H1 (cell line): ENCODE measurements around the gene KRT75. TPM values are rescaled to one million over a fixed set of nuclear protein-coding genes. Genes with fewer than 3 reads are reported as not detected.

Experiments used
- CTCF ChIA-PET: fragments of 300-600 bp; sonication (Branson Sonifier 250); formaldehyde crosslinking; loops from one replicate; lab custom pipeline; 2021; ENCODE audit not compliant: partially characterized antibody; lab: Charles Lee
- POLR2A ChIA-PET: fragments of 300-600 bp; sonication (Branson Sonifier 250); formaldehyde crosslinking; loops from one replicate; lab custom pipeline; 2021; ENCODE audit warnings: inconsistent platforms; ENCODE audit not compliant: partially characterized antibody; lab: Charles Lee
- DNase-seq, 2 experiments: peaks; one replicate each; pipeline versions ENCODE4 v3.0.0 to v3.0.0-alpha.2; 2010 to 2022; ENCODE audit warnings: low spot score in 2 of 2, low read depth in 1 of 2, mixed read lengths in 1 of 2
- FAIRE-seq: peaks from 2 replicates; lab custom pipeline; 2011; peaks lifted over from hg19 to GRCh38; lab: Jason Lieb, UNC
- H2AFZ ChIP-seq: 2 replicates; pipeline ENCODE4 v1.8.1; 2012; ENCODE audit warnings: low read length, inconsistent platforms
- H2AK5ac ChIP-seq: 2 replicates; pipeline ENCODE4 v1.6.1; 2013; ENCODE audit warnings: low read depth, low read length
- H2BK120ac ChIP-seq: replicated peaks from 2 replicates; pipeline ENCODE3; 2013; ENCODE audit warnings: low read depth, low read length, inconsistent platforms
- H2BK12ac ChIP-seq: 2 replicates; pipeline ENCODE4 v1.6.1; 2013; ENCODE audit warnings: low read depth, low read length
- H2BK15ac ChIP-seq: 2 replicates; pipeline ENCODE4 v1.6.1; 2013; ENCODE audit warnings: low read length
- H2BK20ac ChIP-seq: 2 replicates; pipeline ENCODE4 v1.6.1; 2013; ENCODE audit warnings: low read length
- H2BK5ac ChIP-seq: 2 replicates; pipeline ENCODE4 v1.6.1; 2013; ENCODE audit warnings: low read depth, low read length
- H3K14ac ChIP-seq: 2 replicates; pipeline ENCODE4 v1.6.1; 2013; ENCODE audit warnings: inconsistent platforms; ENCODE audit not compliant: insufficient read length
- H3K18ac ChIP-seq: 2 replicates; pipeline ENCODE4 v1.6.1; 2013; ENCODE audit warnings: low read length; ENCODE audit errors: extremely low read depth
- H3K23ac ChIP-seq: 2 replicates; pipeline ENCODE4 v1.6.1; 2013; ENCODE audit warnings: inconsistent platforms; ENCODE audit not compliant: insufficient read length
- H3K23me2 ChIP-seq: 2 replicates; pipeline ENCODE4 v1.6.1; 2013; ENCODE audit warnings: low read depth, low read length
- H3K27ac ChIP-seq: 2 replicates; pipeline ENCODE4 v1.6.1; 2011; ENCODE audit warnings: low read depth, low read length, inconsistent platforms
- H3K27me3 ChIP-seq, 4 experiments: replicated peaks in 1 of 4; 1 replicate in 1 of 4; 2 replicates in 3 of 4; pipeline versions ENCODE4 v1.6.1 to v1.8.1; 2011 to 2013; ENCODE audit warnings: low read length in 3 of 4, mild to moderate bottlenecking in 3 of 4, inconsistent platforms in 2 of 4, mixed read lengths in 2 of 4, moderate library complexity in 1 of 4; ENCODE audit not compliant: control insufficient read depth in 3 of 4, insufficient read depth in 3 of 4; ENCODE audit errors: extremely low read depth in 1 of 4
- H3K36me3 ChIP-seq, 4 experiments: 2 replicates each; pipeline versions ENCODE4 v1.6.1 to v1.8.1; 2011 to 2013; ENCODE audit warnings: mild to moderate bottlenecking in 4 of 4, low read length in 3 of 4, moderate library complexity in 2 of 4, control low read depth in 1 of 4, inconsistent platforms in 1 of 4; ENCODE audit not compliant: insufficient read depth in 4 of 4, control insufficient read depth in 2 of 4
- H3K4ac ChIP-seq: replicated peaks from 2 replicates; pipeline ENCODE3; 2013; ENCODE audit warnings: low read length, low read depth, mixed read lengths, inconsistent platforms; ENCODE audit not compliant: insufficient read length
- H3K4me1 ChIP-seq, 4 experiments: replicated peaks in 1 of 4; 1 replicate in 1 of 4; 2 replicates in 3 of 4; pipeline versions ENCODE4 v1.6.1 to v1.8.1; 2011 to 2013; ENCODE audit warnings: low read length in 3 of 4, inconsistent platforms in 2 of 4, mixed read lengths in 1 of 4; ENCODE audit not compliant: insufficient read depth in 4 of 4, control insufficient read depth in 3 of 4
- H3K4me2 ChIP-seq, 2 experiments: 2 replicates each; pipeline versions ENCODE4 v1.6.1 to v1.8.1; 2011 to 2013; ENCODE audit warnings: low read depth in 2 of 2, low read length in 2 of 2, control low read depth in 1 of 2, inconsistent platforms in 1 of 2, mild to moderate bottlenecking in 1 of 2; ENCODE audit not compliant: insufficient read depth in 1 of 2
- H3K4me3 ChIP-seq, 4 experiments: fragments of 200-600, 300-600 bp in 1 of 4; sonication (generic), shearing (Covaris generic), sonication (Bioruptor Twin) in 1 of 4; 2 replicates each; pipeline versions ENCODE4 v1.5.1 to v1.8.1; 2011 to 2016; ENCODE audit warnings: low read length in 4 of 4, low read depth in 3 of 4, control low read depth in 2 of 4, inconsistent platforms in 2 of 4, mild to moderate bottlenecking in 2 of 4, mixed read lengths in 1 of 4, moderate library complexity in 1 of 4; ENCODE audit not compliant: insufficient read depth in 2 of 4; ENCODE audit errors: extremely low read depth in 1 of 4
- H3K56ac ChIP-seq: replicated peaks from 2 replicates; pipeline ENCODE3; 2013; ENCODE audit warnings: low read depth, mild to moderate bottlenecking, mixed read lengths, low read length, inconsistent platforms; ENCODE audit not compliant: insufficient read length
- H3K79me1 ChIP-seq: 2 replicates; pipeline ENCODE4 v1.6.1; 2013; ENCODE audit warnings: low read depth, low read length, control low read depth
- H3K79me2 ChIP-seq, 2 experiments: 2 replicates each; pipeline versions ENCODE4 v1.6.1 to v1.8.1; 2012 to 2013; ENCODE audit warnings: low read length in 2 of 2, mild to moderate bottlenecking in 2 of 2, inconsistent platforms in 1 of 2; ENCODE audit not compliant: insufficient read depth in 2 of 2, control insufficient read depth in 1 of 2
- H3K9ac ChIP-seq, 4 experiments: replicated peaks in 1 of 4; 1 replicate in 1 of 4; 2 replicates in 3 of 4; pipeline versions ENCODE4 v1.6.1 to v1.8.1; 2011 to 2013; ENCODE audit warnings: low read depth in 3 of 4, low read length in 3 of 4, control low read depth in 2 of 4, mild to moderate bottlenecking in 2 of 4, moderate library complexity in 2 of 4, inconsistent platforms in 1 of 4; ENCODE audit errors: extremely low read depth in 1 of 4
- H3K9me3 ChIP-seq, 2 experiments: 2 replicates each; pipeline versions ENCODE4 v1.6.1 to v1.8.1; 2012 to 2013; ENCODE audit warnings: mild to moderate bottlenecking in 2 of 2, moderate library complexity in 2 of 2, control low read depth in 1 of 2, inconsistent platforms in 1 of 2, low read depth in 1 of 2, low read length in 1 of 2, mixed read lengths in 1 of 2; ENCODE audit not compliant: insufficient read depth in 2 of 2
- H4K20me1 ChIP-seq, 2 experiments: replicated peaks in 1 of 2; 2 replicates each; pipeline versions ENCODE3 to v1.8.1; 2011 to 2013; ENCODE audit warnings: inconsistent platforms in 2 of 2, low read length in 2 of 2, mild to moderate bottlenecking in 1 of 2; ENCODE audit not compliant: insufficient read depth in 2 of 2, control insufficient read depth in 1 of 2
- H4K5ac ChIP-seq: 2 replicates; pipeline ENCODE4 v1.6.1; 2013; ENCODE audit warnings: low read length, low read depth, mixed read lengths, inconsistent platforms; ENCODE audit not compliant: insufficient read length
- H4K8ac ChIP-seq: 2 replicates; pipeline ENCODE4 v1.8.0; 2013; ENCODE audit warnings: mild to moderate bottlenecking, moderate library complexity, low read length, inconsistent platforms; ENCODE audit not compliant: insufficient read depth; ENCODE audit errors: extremely low read depth
- H4K91ac ChIP-seq: replicated peaks from 2 replicates; pipeline ENCODE3; 2013; ENCODE audit warnings: low read length, mixed read lengths, inconsistent platforms; ENCODE audit not compliant: insufficient read length
- CHD2 ChIP-seq: IDR thresholded peaks from 2 replicates; pipeline ENCODE4 v1.6.1; 2012; ENCODE audit warnings: low read length, improper control_type of control experiment
- KDM1A ChIP-seq: fragments of 200-600, 300-600 bp; sonication (generic); IDR thresholded peaks from 2 replicates; pipeline ENCODE4 v1.7.1; 2016; ENCODE audit warnings: mild to moderate bottlenecking, low read length, borderline replicate concordance
- MAFK ChIP-seq: IDR thresholded peaks from 2 replicates; pipeline ENCODE4 v1.6.1; 2012; ENCODE audit warnings: low read depth, mild to moderate bottlenecking, improper control_type of control experiment, low read length
- USF2 ChIP-seq: IDR thresholded peaks from 2 replicates; pipeline ENCODE4 v1.6.1; 2011; ENCODE audit warnings: low read length, improper control_type of control experiment
- WGBS, 2 experiments: shearing (Covaris generic) in 1 of 2; methylation state at CpG; one replicate each; pipeline versions ENCODE4 v1.1.6 to v1.1.7; 2013 to 2015; ENCODE audit warnings: low lambda C conversion rate in 2 of 2, mixed read lengths in 2 of 2, inconsistent platforms in 1 of 2, low coverage in 1 of 2, missing lambda C conversion rate in 1 of 2; ENCODE audit not compliant: insufficient replicate concordance in 2 of 2, insufficient coverage in 1 of 2, insufficient read length in 1 of 2; ENCODE audit errors: extremely low coverage in 1 of 2, missing lambda C conversion rate in 1 of 2; 5-methylcytosine and 5-hydroxymethylcytosine counted together
- polyA plus RNA-seq, 7 experiments: library from polyadenylated mRNA; depleted of rRNA in 3 of 7; stranded (reverse) in 5 of 7; unstranded in 2 of 7; fragments of >200 nt in 5 of 7; fragments of 200-250 nt in 2 of 7; gene quantifications; 1 replicate in 5 of 7; 2 replicates in 1 of 7; 4 replicates in 1 of 7; pipeline versions ENCODE4 v1.2.1 to v1.2.3, GENCODE V29; 2011 to 2013; ENCODE audit warnings: missing spikeins in 2 of 7, mixed read lengths in 2 of 7
- total RNA-seq: library from RNA; stranded (reverse); fragmentation: NEBNext Ultra II Directional; extraction: Animal tissue kit (Norgen Biotek cat#: 25700); gene quantifications from 2 replicates; pipeline ENCODE4 v1.2.1, GENCODE V29; 2021

The KRT75 gene
- total and polyA plus RNA-seq, 2 of the 8 experiments (the other 6 are each of a cell fraction or from before 2014, with no cell fraction given), result not detected

GRCh38 chr12:52473768-52474167 is 39.6 kb upstream of the KRT75 start, which contains the start of gene KRT6C:
TSS of gene KRT6C (minus strand) at chr12:52473805. CDS start at chr12:52473737, 68 bp downstream.
- no peak within 1 kb of the TSS for H4K8ac ChIP-seq
- H3K14ac ChIP-seq, result no peak within 1 kb of the TSS
- no peak within 1 kb of the TSS for H3K4me2 ChIP-seq
- POLR2A ChIA-PET, result no interaction called here
- H4K5ac ChIP-seq, result no peak within 1 kb of the TSS
- CTCF ChIA-PET, result interaction anchor here (0.6 to 1.6 kb wide), 3 partner anchors 70 to 392 kb away, joined by 3 to 4 read pairs (median 4); no protein-coding TSS in a partner anchor
- H3K18ac ChIP-seq, result no peak within 1 kb of the TSS
- no peak within 1 kb of the TSS for H2BK20ac ChIP-seq
- H2AFZ ChIP-seq, result no peak within 1 kb of the TSS
- H3K4me1 ChIP-seq, result no peaks in the 10 kb centered on the region
- no peak within 1 kb of the TSS for H2AK5ac ChIP-seq
- no peaks in the 10 kb centered on the region for H3K27me3 ChIP-seq
- no peak within 1 kb of the TSS for H2BK120ac ChIP-seq
- no peak within 1 kb of the TSS for H3K4ac ChIP-seq
- no peak within 1 kb of the TSS for H4K91ac ChIP-seq
- FAIRE-seq (no peak), DNase-seq (no peak)
- no peaks in the 10 kb centered on the region for H3K79me2 ChIP-seq
- H2BK12ac ChIP-seq, result no peak within 1 kb of the TSS
- H2BK15ac ChIP-seq, result no peak within 1 kb of the TSS
- H3K27ac ChIP-seq, result no peak within 1 kb of the TSS
- no peak within 1 kb of the TSS for H2BK5ac ChIP-seq
- H3K36me3 ChIP-seq, result no peaks in the 10 kb centered on the region
- TF ChIP-seq MAFK (peak; percentile 41; the same call in 1 of the 2 replicates), CHD2 (no peak), USF2 (no peak), KDM1A (no peak)
- H3K23me2 ChIP-seq, result no peaks in the 10 kb centered on the region
- H3K9ac ChIP-seq, result no peak within 1 kb of the TSS
- H3K23ac ChIP-seq, result no peak within 1 kb of the TSS
- H3K4me3 ChIP-seq, result no peak within 1 kb of the TSS
- no peaks in the 10 kb centered on the region for H3K79me1 ChIP-seq
- H3K56ac ChIP-seq, result no peak within 1 kb of the TSS
- no peaks in the 10 kb centered on the region for H4K20me1 ChIP-seq
- 92% methylated on average over 4 of the region's 4 CpGs; no CpG with 5 or more reads in 1 of the 2 experiments for WGBS, 2 experiments
- H3K9me3 ChIP-seq, result no peaks in the 10 kb centered on the region; a peak in 2 of 4 replicates
